Activated T-cell treated with anti-CD3 and anti-CD28 coated beads for 1 hour (primary cell): Measurements from ENCODE around the gene STT3A.
"Not testable (repeated sequence)": the region's sequence is repeated elsewhere in the genome, so short reads cannot be mapped to it uniquely, and the experiment has no call there.

ENCODE experiments used
- DNase-seq: peaks from one replicate; pipeline ENCODE4 v3.0.0-alpha.2; 2020; ENCODE audit warnings: low read depth

Gene STT3A

DNA sequence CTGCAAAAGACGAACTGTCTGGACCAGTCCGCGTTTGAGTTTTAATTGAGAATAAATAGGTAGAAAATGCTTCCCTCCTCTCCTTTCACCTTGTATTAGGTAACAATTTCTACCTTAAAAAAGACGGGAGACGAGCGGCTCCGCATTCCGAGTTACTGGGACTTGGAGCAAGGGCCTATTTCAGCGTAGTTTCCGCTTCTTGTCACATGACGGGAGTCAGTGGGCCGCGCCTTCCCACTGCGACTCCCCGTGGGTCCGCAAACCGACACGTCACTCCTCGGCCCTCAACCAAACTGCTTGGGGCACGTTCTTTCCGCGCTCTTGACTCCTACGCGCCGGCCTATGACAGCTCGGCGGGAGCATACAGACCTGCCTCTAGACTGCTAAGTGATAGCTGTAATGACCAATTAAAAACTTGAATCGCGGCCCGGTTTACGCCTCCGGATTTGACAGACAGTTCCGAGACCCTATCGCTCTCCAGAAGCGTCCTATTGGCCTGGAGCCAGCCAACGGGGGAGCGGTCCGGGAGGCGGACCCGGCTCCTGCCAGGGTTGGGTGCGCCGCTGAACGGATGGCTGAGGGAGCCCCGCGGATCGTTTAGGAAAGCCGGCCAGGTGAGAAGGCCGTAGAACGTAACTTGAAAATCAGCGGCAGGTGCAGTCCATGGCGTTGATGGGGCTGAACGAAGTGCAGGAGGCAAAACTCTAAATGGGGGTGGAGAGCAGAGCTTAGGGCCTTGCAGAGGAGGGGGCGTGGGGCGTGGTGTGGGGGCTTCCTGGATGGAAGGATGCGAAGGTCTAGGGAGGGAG, at the start of gene STT3A:
Gene STT3A (plus strand): TSS at position 548 of the 809 bp plus-strand sequence. CDS start 3,064 bp downstream, outside the sequence.
- DNase-seq = peak; percentile 98

DNA sequence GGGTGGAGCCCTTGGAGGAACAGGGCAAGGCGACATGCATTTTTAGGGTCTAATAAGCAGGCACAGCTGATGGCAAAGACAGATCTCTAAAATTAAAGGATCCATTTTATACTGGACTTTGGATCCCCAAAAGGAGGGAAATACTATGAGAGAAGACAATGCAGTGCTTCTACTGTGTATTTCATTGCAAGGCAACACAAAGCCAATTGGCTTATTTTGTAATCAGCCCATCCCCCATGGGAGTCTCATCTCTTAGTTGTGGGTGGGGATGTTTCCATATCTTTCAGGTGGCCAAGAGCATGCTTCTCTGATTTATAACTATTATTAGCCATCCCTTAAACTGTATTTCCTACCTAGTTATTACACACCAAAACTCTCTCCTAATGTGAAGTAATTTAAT, 41.9 kb upstream of the STT3A start:
- no peak for DNase-seq

DNA sequence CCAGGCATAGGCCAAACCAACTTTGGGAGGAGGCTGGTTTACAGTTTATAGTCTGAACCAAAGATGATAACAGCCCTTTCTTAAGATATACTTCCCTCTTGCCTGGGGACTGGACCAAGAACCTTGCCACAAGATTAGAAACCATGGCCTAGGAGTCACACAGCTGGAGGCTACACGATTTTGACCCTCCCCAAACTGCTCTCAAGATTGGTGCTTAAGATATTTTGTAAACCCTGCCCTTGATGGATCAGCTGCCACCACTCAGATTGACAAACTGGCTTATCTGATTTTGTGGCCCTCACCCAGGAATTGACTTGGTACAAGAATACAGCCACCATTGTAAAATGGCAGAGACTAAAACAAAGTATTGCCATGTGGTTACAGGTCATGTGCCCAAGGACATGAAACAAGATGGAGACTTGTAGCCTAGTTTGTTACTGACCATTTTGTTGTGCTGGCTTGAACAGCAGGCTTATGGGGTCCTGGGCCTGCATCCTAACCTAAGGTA, 40.8 kb upstream of the STT3A start:
- no peak for DNase-seq

DNA sequence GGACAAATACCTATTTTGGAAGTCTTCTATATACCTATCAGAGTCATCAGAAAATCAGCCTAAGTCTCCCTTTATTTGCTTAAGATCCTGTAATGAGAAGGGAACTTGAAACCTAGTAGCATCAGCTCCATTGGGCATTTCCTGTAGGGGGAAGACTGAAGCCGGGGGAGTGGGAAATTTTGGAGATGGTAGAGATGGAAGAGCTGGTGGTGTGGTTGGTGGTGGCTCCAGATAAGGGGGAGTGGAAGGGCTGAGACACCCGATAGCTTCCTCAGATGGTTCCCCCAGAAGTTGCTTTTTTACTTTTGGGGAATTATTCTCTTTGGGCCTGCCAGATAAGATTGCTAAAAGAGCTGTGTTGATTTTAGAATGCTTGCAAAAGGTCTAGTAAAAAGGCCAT, 39.7 kb upstream of the STT3A start:
- DNase-seq = no peak

DNA sequence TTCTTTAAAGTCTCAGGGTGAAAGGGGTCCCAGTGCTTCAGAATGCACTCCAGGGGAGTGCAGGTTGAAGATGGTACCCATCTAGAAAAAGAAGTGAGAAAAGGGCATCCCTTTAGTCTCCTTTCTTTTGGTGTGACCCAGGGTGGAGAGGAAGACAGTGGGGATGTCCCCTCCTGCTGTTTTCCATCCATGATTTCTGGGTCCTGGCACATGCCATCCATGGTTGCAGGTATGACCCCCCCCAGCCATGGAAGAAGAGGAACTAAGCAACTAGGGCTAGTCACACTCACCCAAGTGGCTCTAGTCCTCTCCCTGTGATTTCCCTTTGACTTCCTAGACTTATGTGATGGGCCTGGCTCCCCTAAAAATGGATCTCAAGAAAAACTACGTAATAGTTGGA, 39.3 kb upstream of the STT3A start:
- DNase-seq = no peak

DNA sequence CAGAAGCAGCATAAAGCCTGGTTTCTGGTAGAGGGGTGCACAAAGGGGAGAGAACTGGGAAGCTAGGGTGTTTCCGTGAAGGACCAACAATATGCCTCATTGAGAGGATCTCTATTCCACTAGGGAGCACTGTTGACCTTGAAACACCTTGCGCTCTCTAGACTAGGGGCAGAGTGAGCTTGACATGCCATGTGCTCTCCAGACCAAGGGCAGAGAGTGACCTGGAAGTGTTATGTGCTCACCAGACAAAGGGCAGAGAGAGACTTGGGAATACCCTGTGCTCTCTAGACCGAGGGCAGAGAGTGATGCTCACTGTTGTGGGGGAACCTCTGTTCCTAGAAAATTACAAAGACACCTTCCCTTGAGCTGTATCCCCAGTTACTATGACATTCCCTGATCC, 38.6 kb upstream of the STT3A start:
- no peak for DNase-seq

DNA sequence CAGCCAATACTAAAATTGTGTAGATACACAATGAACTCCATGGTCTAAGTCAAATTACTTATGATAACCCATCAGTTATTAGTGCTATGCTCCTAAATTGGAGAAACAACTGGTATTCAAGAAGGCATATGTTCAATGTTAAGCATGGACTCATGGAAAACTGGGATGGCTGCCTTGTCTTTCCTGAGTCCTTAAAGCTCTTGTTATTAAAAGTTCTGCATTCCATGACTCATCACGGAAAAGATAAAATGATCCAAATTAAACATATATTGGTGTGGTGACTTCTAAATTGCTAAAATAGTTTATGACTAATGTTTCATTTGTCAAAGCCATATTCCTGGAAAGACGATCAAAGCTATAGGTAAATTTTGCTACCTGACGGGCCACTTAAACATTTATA, 32.8 kb upstream of the STT3A start:
- no peak for DNase-seq

DNA sequence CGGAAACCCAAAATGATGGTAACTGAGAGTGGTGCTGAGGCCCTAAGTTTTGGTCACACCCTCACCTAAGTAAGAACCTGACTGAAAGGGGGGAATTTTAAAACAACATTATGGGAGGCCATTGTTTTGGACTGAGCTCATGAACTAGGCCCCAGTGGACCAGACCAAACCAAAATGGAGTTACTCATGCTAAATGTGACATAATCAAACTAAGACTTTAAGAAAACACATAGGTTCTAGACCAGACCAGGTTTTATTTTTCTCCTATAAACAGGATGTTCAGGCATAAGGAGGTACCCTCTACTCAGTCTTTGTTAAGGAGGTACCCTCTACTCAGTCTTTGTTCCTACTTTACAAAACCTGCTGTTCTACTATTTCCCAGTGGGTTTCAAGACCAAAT, 30.7 kb upstream of the STT3A start:
- no peak for DNase-seq

DNA sequence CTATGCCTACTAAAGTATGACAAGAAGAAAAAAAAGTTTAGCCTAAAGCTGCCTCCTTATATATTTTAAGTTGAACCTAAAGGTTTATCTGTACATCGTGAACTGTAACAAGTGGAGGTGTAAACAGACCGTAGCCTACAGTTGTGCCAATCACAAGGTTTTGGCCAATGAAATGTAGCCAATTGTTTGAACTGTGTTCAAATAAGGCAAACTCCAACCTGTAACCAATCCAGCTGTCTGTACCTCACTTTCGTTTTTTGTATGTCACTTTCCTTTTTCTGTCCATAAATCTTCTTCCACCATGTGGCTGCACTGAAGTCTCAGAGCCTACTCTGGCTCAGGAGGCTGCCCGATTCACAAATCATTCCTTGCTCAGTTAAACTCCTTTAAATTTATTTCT, 30.2 kb upstream of the STT3A start:
- no peak for DNase-seq

DNA sequence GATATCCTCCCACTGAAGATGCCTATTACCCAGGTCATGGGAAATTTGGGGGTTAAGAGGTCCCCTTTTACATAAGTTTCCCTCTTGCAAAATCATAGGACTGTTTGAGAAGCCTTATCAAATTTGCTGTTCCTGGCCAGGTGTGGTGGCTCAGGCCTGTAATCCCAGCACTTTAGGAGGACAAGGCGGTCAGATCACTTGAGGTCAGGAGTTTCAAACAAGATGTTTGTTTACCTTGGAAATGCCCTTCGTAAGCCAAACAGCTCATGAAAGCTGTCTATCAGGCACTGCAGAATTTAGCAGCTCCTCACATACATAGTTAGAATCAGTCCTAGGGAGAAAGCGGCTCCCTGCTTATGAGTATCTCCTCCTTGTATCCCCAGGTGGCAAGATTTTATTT, 28.3 kb upstream of the STT3A start:
- no peak for DNase-seq

DNA sequence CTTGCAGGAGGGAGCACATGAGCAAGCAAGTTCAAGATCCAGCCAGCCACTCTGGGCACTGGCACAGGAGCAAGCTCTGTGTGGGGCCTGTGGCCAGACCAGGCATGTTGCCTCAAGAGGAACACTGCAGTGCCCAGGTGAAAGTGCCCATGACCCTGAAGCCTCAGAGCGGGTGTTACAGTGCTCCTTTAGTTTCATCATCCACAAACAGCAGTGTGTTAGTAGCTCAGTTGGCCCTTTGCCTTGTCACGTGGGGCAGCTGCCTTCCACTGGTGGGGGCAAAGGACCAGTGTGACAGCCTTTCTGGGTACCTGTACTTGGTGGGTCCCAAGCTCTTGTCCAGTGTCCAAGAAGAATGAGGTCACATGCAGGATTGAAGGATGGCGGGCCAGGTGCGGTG, 26.4 kb upstream of the STT3A start:
- DNase-seq = no peak

DNA sequence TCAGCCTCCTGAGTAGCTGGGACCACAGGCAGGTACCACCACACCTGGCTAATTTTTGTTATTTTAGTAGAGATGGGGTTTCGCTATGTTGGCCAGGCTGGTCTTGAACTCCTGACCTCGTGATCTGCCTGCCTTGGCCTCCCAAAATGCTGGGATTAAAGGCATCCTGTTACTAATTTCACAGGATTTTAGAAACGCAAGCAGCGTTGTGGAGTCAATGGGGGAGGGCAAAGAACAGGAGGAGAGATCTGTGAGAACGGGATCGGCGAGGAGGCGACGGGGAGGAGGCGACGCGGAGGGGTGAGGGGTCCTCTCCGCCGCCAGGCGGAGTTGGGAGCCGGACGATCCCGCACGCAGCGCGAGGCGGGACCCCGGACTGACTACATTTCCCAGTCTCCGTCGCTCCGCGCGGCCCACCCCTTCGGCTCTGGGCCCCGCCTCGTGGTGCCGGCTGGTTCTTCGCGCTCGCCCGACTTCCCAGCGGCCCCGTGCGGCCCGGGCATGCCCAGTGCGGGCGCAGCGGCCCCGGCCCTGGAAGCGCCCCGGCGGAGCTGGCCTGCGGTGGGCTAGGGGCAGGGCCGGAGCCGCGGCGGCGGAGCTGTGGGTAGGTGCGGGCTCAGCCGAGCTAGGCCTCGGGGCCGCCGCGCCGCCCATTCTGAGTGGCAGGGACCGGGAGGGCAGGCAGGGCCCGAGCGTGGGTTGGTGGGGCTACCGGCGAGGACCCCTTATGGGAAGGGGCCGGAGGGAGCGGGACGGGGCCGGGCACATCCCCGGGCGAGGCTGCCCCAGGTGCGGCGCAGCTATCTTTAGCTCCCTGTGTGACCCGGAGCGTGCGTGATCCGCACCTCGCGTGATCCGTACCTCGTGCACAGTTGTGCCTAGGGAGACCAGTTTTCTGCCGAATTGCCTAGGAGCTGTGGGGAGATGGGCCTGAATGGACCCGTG, 23.4 kb upstream of the STT3A start, which contains the start of gene EI24:
Gene EI24 (plus strand): TSS at position 508 of the 945 bp plus-strand sequence. CDS start 3,051 bp downstream, outside the sequence.
- DNase-seq = peak; percentile 80

DNA sequence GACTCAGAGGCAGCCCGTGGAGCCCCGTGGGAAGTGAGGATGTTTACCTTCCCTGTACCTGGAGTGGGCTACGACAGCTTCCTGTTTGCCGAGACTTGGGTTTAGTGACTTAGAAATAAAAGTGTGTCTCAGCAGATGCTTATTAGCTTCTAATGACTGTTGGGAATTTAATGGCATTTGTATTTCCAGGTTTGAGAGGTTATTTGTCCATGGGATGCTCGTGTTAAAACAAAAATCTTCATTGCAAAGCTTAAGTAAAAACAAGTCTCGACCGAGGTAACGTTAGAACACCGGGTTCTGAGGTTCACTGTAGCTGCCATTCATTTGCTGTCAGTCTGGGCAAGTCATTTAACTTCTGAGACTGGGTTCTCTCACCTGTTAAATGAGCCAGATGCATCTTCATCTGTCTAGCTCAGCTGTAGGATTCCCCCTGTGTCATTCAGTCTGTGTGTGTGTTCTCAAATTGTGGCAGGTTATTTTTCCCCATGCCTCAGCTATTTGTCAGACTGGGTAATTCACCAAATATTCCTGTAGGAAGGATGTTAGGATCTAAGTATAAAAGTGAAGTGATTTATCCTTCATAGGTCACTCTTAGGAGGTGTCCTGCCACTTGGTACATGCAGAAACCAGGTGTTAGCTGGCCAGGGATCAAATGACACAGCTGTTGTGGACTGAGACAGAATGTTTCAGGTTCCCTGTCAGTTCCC, 22.6 kb upstream of the STT3A start:
- no peak for DNase-seq

DNA sequence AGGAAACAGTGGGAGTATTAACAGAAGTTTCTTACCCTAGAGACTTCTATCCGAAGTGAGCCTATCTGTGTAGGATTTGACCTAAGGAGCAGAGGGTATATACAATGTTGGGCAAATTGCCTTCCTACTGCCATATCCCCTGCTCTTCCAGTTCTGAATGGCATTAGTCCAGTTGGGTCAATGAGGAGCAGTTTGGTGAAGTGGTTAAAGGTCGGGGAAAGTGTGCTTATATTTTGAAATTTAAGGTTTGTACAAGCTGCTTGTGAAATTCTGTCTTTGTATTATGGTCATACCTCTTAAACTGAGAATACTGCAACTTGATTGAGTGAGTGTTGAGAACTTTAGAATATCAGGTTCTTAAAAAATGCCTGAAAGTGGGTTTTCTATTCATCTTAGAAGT, 21.7 kb upstream of the STT3A start:
- DNase-seq = no peak

DNA sequence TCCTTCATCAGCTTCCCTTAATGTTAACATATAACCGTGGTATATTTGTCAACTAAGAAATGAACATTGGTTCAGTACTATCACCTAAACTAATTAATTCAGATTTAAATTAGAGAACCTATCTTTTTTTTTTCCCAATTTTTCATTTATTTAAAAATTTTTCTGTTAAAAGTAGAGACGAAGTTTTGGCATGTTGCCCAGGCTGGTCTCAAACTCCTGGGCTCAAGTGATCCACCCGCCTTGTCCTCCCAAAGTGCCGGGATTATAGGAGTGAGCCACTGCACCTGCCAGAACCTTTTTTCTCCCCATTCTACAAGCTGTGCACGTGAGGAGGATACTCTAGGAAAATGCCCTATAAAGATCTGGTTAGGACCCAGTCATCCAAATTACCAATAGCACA, 19.7 kb upstream of the STT3A start:
- no peak for DNase-seq

DNA sequence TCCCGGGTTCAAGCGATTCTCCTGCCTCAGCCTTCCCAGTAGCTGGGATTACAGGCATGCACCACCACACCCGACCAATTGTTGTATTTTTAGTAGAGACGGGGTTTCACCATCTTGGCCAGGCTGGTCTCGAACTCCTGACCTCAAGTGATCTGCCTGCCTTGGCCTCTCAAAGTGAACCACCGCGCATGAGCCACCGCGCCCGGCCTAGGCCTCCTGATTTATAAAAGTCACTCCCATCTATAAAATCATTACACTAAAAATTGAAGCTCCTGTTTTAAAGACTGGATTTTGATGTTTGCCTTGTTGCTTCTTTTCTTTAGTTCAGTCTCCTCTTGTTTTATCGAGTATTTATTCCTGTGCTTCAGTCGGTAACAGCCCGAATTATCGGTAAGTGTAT, 15.5 kb upstream of the STT3A start:
- not testable (repeated sequence) for DNase-seq

DNA sequence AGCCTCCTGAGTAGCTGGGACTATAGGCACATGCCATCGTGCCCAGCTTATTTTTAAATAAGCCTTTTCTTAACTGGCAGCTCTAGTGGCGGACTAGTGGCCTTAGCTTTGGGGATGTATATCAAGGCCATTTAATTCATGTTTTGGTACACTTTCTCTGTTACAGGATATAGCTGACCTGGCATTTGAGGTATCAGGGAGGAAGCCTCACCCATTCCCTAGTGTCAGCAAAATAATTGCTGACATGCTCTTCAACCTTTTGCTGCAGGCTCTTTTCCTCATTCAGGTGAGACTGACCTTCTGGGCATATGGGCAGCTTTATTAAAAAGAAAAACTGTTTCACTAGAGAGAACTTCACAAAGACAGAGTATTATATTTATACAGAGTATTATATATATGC, 13.9 kb upstream of the STT3A start:
- no peak for DNase-seq

DNA sequence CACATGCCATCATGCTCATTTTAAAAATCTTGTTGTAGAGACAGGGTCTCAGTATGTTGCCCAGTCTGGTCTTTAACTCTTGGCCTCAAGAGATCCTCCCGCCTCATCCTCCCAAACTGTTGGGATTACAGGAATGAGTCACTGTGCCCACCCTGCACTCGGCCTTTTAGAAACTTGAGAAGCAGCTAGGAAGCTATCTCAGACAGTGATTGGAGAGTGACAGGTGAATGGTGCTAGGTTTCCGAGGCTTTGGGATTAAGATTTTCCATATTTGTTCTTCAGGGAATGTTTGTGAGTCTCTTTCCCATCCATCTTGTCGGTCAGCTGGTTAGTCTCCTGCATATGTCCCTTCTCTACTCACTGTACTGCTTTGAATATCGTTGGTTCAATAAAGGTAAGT, 12.8 kb upstream of the STT3A start:
- no peak for DNase-seq

DNA sequence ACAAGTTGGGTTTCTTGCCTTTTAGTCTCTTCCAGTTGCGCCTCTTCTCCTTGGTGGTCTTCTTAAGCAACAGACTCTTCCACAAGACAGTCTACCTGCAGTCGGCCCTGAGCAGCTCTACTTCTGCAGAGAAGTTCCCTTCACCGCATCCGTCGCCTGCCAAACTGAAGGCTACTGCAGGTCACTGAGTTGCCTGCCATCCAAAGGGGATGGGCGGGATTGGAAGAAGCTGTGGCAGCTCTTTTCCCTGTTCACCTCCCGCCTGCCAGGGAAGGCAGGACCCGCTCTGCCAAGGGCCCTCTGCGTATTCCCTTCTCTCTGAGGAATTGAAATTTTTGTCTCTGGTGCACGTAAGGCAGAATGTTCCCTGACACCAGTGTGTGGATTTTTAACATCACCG, 9.2 kb upstream of the STT3A start:
- no peak for DNase-seq

DNA sequence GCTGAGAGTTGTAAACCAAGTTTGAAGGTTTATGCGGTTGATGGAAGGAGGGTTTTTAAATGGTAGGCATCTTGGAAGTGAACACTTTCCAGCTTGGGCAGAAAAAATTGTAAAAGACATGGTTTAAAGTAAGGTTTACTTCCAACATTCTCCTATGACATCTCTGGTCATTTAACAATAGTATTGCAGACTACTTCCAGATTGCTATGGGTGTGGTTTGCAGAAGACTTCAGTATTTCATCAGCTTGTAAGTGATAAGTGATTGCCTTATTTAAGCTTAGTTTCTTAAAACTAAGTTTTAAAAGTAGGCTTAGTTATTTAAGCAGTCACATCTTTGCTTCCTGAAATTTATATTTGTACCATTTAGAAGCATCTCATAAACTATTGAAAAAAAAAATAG, 7.2 kb upstream of the STT3A start:
- DNase-seq = no peak

DNA sequence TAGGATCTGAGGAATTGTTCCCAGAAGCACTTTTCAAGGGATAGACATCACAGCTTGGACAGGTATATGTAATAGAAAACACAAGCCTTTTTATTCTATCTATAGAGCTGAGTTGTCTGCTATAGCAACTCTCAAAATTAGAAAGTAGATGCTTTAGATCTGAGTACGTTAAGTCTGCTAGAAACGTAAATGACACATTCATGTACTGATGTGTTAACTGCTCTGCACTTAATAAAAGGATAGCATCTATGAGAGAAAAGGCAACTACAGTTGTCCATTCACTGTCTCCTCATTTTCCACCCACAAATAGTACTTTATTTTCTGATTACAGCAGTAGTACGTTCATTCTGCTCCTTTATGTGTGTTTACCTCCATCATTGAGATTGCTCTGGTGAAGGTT, 6.0 kb upstream of the STT3A start:
- no peak for DNase-seq

DNA sequence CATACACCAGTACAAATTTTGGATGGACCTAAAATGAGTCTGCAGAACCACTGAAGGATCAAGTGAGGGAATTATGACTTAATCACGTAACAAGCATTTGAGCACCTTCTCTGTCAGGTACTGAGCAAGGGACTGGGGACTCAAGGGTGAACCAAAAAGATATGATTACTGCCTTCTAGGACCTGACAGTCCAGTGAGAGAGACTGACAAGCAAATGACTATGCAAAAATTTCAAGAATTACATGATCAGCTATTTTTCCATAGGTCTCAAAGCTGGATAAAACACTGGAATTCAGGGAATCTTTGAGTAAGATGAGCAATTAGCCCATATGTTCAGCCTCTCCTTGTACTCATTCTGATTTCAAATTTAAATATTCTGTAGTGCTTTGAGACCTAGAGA, 5.2 kb upstream of the STT3A start:
- no peak for DNase-seq
